ENCODE data around the gene OVCH1.
"Not testable (repeated sequence)": the region's sequence is repeated elsewhere in the genome, so short reads cannot be mapped to it uniquely, and the experiment has no call there.

Gene OVCH1

DNA sequence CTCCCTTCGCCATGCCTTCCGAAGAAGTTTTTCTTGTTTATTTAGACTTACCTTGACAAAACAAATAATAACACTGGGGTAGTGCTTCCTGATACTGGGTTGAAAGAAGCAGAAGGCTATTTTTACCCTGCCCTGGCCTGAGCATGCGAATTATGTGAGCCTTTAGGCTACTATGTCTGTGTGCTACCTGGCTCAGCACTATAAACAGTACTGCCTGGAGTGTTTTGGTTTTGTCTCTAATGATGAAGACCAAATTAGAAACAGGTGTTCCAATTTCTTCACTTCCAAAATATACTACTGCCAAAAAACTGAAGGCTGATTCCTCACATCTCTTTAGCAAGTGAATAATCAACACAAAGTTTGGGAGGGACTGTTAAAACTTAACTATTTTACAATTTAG, 7.6 kb upstream of the OVCH1 start:
- no peak for DNase-seq (ENCODE audit: low read depth in 2 of 2, low spot score in 1 of 2)

DNA sequence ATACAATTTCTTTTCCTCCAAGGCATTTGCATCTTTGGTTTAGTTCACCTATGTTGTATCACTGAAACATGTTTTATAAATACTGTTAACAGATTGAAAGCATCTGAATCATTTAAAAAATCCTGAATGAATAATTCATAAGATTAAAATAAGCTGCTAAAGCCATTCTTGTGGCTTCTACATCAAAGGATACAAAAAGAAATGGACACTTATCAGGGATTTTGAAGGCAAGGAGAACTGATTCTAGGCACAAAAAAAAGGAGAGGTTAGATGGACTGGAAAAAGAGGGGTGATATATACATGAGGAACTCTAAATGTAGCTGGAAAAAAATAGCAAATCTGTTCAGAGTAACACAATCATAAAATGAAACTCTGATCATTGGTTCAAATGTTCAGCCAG, 5.8 kb upstream of the OVCH1 start:
- DNase-seq (ENCODE audit: low read depth in 2 of 2, low spot score in 1 of 2) = no peak

DNA sequence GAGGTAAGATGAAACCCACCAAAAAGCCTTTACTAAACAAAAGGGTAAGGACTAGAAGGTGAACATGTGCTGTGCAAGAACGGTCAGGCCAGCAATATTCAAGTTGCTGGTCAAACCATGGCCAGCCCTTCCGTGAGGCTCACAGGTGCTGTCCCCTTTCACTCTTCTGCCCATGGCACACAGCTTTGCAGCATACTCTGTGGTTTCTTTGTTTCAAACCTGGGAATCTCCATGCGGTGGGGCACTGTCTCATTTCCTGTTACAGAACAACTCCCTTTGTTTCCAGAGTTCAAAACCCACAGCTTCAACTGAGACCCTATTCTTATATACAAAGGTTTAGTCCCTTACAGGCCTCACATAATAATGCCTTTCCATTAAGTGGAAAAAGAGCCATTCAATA, 1.7 kb upstream of the OVCH1 start:
- no peak for DNase-seq (ENCODE audit: low read depth in 2 of 2, low spot score in 1 of 2)

DNA sequence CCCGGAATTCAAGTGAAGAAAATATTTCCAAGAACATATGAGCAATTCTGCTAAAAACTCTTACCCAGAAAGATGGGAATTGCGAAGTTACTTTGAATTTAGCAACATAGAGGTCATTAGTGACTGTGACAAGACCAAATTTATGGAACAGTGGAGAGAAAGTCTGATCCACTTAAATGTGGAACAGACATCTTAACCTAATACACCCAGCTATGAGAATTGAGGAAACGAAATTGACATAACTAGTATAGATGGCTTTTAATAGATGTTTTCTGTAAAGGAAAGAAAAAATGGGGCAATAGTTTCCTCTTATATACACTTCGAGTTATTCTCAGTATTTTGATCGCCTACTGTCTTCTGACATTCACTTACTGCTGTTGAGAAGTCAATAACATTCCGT, 4.6 kb downstream of the OVCH1 start:
- no peak for DNase-seq (ENCODE audit: low read depth in 2 of 2, low spot score in 1 of 2)

DNA sequence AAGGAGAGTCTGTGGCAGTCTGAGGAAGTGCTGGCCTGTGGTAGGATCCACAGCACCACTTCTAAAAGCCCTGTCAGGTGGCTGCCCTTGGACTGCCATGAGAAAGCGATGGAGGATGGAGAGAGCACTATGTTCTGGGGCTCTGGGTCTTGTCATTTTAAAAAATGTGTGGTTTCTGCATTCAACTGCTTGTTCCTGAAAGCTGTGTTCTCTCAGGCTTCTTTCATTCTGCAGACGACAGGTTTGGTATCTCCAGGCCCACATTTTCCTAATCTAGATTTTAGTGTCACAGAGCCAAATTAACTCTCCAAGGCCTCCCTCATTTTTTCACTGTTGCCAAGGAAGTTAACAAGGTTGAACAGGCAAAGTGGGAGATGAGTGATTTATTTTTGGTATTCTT, 10.5 kb downstream of the OVCH1 start:
- DNase-seq (ENCODE audit: low read depth in 2 of 2, low spot score in 1 of 2) = no peak

DNA sequence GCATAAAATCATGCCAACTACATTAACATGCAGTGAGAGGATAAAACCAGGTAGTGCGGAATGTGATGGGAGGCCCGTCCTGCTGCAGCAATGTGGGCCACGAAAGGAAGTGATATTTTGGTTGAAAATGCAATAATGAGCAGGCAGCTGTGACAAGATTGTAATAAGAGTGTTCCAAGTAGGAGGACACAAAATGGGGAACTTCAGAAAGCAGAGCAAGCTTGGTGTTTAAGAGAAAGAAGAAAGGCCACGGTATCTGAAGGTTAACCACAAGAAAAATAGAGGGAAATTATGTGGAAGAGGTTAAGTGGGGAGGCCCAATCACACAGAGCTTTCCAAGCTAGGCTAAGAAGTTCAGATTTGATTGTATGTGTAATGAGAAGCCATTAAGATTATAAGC, 34.3 kb downstream of the OVCH1 start:
- no peak for DNase-seq (ENCODE audit: low read depth in 2 of 2, low spot score in 1 of 2)

DNA sequence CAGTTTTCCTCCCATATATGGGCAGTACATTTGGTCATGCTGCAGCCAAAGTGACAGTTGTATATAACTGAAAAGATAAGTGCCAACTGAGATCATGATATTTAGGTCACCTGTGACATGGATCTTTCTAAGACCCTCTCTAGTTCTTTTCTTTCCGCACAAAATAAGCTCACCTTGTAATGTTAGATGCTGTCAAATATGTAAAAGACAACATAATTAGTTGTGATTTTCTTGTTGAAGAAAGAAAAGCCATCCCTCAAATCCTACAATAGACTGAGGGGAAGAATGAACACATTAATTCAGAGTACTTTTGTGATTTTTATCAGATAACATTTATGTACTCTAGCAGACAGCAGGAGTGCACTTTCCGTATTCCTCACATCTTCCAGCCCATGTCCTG, 37.4 kb downstream of the OVCH1 start:
- DNase-seq (ENCODE audit: low read depth in 2 of 2, low spot score in 1 of 2) = no peak

DNA sequence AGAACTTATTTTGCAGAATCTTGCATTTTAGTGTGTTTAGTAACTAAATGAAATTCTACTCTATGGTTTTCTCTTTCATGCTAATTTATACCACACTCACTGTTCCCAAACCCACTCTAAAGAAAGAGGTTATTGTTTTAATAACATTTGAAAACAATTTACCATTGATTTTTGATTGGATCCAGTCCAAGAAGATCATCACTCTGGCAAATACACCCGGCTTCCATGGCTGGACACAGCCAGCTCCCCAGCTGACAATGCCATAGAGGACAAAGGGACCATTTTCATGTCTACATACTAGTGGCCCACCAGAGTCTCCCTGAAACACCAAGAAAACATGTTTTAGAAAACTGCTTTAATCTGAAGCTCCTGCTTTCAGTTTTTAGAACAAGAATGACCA, 42.4 kb downstream of the OVCH1 start:
- no peak for DNase-seq (ENCODE audit: low read depth in 2 of 2, low spot score in 1 of 2)

DNA sequence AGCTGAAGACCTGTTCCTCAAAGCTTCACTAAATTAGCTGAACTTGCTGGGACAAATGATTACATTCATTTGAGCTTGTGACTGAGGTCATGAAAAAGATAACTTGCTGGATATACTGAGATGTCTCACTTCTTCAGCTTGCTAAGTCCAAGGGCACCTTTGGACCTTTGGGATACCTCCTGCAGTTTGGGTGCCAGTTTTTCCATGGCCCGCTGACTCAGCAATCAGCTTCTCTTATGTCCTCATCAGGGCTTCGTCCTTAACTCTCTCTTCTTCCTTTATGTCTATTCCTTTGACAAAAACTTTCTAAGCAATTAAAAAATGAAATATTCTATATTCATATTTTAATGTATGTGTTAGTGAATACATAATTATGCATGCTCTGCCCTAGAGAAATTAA, 45.6 kb downstream of the OVCH1 start:
- no peak for DNase-seq (ENCODE audit: low read depth in 2 of 2, low spot score in 1 of 2)

DNA sequence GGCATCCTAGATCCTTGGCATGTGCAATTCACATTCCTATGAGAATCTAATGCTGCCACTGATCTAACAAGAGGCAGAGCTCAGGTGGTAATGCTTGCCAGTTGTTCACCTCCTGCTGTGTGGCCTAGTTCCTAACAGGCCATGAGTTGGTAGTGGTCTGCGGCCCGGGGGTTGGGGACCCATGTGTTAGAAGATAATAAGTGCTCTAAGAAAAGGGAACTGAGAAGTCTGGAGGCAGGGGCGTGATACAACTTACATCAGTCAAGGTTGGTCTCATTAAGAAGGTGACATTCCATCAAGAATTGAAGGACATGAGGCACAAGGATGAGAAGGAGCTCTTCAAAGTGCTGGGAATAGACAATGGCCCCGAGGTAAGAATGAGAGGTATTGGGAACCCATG, 49.3 kb downstream of the OVCH1 start:
- no peak for DNase-seq (ENCODE audit: low read depth in 2 of 2, low spot score in 1 of 2)

DNA sequence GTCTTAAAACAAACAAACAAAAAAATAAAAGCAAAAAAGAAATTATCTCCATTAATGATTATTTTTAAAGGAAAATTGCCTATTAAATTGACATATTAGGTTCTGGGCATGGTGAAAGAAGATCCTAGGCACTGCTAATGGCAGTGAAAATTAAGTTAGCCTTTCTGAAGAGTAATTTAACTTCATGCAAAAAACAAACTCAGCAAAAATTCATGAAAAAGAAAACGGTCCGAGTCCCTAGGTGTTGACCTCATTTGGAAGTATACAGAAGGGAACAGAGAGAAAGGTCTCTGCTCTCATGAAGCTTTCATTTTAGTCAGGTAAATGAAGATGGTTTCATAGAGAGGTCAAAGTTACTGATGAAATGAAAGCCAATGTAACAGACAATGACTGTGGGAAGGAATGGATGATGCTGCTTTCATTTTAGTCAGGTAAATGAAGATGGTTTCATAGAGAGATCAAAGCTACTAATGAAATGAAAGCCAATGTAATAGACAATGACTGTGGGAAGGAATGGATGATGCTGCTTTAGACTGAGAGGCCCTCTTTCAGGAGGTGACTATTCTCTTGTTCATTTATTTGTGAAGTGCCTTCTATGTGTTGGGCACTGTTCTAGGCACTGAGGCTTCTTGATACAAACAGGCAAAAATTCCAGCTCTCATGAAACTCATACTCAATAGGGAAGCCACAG, 50.1 kb downstream of the OVCH1 start:
- no peak for DNase-seq (ENCODE audit: low read depth in 2 of 2, low spot score in 1 of 2)

DNA sequence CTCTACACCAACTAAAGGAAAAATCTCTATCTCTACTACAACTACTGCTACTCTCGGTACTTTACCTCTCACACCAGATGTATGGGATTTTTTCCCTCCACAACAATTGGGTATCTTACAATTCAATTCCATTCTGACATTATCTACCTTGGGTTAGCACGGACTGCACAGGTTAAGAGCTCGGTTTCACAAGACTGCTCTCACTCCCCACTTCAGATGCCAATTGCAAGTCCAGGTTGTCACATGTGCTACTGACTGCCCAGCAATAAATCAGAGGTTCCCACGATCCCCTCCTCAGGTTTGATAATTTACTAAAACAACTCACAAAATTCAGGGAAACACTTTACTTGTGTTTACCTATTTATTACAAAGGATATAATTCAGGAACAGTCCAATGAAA, 58.0 kb downstream of the OVCH1 start:
- no peak for DNase-seq (ENCODE audit: low read depth in 2 of 2, low spot score in 1 of 2)

DNA sequence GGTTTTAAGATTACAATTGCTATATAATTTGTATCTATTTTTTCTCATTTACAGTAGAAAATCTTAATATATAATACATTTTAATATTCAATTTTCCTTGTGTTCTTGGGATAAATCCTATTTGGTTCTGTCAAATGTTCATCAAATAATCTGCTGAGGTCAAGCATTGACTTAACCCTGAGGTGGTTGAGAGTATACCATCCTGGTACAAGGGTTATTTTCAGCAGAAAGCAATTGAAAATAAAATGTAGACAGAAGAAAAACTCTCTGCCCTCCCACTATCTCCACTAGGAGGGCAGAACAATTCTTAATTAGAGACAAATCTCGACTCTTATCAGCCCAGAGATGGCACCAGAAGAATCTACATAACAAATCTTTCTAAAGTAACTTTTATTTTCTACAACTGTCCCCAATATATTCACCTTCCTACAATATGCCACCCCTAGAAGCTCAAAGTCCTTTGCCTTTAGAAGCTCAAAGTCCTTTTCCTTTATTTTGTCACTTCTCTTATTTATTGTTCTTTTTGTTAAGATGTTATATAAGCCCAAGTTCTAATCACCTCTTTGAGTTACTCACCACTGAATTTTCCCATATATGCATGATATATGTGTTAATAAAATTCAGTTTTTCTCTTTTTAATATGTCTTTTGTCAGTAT, 58.6 kb downstream of the OVCH1 start:
- DNase-seq (ENCODE audit: low read depth in 2 of 2, low spot score in 1 of 2) = no peak

DNA sequence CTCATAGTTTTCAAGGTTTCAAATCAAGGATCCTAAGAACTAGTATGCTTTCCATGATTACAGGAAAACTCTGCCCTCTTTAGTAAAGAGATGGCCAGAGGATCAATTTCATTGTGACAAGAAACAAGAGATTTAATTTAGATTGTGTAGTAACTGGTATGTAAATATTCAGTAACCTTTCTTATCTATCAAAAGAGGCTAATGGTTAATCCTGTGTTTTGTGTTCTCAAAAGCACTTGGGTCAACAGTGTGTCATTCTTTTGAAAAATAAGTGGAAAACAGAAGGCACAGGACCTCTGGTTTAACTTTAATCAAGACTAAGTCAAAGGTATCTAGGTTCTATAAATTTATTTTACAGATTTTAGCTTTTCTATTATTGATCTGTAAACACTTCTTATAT, 59.9 kb downstream of the OVCH1 start:
- DNase-seq (ENCODE audit: low read depth in 2 of 2, low spot score in 1 of 2) = no peak

DNA sequence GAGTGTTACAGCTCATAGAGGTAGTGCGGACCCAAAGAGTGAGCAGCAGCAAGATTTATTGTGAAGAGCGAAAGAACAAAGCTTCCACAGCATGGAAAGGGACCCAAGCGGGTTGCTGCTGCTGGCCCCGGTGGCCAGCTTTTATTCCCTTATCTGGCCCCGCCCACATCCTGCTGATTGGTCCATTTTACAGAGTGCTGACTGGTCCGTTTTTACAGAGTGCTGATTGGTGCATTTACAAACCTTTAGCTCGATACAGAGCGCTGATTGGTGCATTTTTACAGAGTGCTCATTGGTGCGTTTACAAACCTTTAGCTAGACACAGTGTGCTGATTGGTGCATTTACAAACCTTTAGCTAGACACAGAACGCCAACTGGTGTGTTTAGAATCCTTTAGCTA, 60.7 kb downstream of the OVCH1 start:
- DNase-seq (ENCODE audit: low read depth in 2 of 2, low spot score in 1 of 2) = not testable (repeated sequence)

DNA sequence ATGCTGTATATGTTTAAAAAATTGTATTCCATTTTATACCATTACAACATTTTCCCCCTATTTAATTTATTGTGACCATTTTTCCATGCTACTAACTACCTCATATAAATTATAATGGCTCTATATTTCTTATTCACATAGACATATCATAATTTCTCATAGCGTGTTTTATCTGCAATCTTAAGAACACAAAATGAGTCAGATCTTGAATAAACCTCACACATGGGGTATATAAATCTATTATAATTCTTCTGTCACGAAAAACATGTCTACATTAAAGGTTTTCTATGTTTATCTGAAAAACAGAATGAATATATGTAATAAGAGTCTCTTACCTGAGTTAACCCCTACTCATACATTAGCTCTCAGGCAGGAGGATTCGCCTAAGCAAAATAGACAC, 66.0 kb downstream of the OVCH1 start:
- no peak for DNase-seq (ENCODE audit: low read depth in 2 of 2, low spot score in 1 of 2)

DNA sequence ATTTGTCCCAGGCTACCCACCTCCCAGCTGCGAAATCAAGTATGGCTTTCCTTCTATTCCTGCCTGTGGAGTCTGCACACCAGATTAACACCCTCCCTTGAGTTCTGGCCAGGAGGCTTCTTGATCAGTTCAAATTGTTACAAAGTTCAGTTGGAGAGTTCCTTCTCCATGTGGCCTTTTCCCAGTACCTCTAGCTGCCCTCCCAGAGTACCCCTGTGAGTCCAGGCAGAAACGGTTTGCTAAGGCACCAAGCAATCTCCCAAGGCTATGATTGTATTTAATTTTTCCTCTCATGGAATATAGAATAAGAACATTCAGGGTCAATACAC, 66.8 kb downstream of the OVCH1 start:
- no peak for DNase-seq (ENCODE audit: low read depth in 2 of 2, low spot score in 1 of 2)

DNA sequence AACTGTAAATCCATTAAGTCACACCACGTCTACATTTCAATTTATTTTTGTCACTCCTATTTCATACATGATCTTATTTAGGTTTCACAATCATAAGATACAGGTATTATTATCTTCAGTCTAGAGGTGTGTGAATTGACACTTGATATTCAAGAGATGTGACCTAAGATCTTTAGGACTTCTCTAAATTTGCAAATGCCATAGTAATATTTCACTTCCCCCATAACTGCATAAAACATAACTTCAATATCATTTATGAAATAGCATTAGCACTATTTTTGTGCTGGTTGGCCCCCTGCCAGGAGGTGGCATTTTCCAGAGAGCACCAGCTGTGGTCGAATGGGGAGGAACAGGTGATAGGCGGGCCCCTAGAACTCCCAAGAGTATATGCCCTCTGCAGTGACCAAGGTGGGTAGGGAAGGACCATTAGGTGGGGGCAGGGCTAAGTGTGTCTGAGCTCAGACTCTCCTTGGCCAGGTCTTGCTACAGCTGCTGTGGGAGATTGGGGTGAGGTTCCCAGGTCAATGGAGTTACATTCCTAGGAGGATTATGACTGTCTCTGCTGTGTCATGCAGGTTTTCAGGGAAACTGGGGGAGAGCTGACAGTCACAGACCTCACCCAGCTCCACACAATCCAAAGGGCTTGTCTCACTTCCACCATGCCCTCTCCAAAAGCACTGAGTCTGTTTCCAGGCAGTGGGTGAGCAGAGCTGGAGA, 67.3 kb downstream of the OVCH1 start:
- DNase-seq (ENCODE audit: low read depth in 2 of 2, low spot score in 1 of 2) = no peak

DNA sequence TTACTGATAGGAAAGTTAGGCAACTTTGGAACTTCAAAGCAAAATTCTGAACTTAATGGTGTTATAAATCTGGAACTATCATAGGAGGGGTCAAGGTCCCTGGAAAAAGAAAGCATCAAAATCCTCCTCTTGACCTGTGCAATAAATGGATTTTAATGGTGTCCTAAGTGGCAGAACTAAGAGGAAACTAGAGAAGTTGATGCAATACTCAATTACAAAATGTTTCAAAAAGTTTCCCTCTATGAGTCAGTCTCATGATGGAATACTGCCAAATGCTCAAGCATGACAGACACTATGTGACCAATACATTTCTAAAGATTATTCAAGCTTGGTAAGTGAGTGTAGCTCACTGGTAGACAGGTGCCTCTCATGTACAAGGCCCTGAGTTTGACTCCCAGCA, 68.9 kb downstream of the OVCH1 start:
- DNase-seq (ENCODE audit: low read depth in 2 of 2, low spot score in 1 of 2) = no peak

DNA sequence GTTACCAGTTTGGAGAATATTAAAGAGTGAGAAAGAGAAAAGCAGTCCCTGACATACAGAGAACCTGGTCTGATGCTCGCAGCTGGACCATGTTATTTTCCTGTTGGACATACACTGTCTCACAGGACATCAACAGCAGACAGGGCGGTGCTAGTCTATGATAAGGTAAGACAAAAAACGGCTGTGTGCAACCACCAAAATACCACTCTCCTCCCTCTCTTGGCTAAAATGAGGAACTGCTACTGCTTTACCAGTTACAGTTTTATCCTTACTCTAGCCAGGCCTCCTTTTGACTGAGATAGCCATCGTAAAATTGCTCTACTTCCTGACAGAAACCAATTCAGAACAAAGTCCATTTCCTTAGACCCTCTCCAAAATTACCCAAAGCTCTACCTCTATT, 69.5 kb downstream of the OVCH1 start:
- DNase-seq (ENCODE audit: low read depth in 2 of 2, low spot score in 1 of 2) = no peak

DNA sequence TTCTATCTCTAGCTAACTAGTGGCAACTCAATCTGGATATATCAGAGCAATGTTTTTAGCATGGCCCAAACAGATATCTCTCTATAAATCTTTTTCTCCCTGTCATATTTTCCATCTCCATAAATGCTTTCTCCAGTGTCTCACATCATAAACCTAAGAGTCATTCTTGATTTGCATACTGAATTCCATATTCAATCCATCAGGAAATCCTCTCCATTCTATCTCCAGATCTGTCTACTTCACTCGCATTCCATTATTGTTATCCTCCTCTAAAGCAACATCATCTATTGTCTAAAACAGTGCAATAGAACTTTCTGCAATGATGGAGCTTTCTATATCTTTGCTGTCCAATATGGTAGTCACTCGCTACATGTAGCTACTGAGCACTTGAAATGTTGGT, 71.0 kb downstream of the OVCH1 start:
- DNase-seq (ENCODE audit: low read depth in 2 of 2, low spot score in 1 of 2) = no peak

DNA sequence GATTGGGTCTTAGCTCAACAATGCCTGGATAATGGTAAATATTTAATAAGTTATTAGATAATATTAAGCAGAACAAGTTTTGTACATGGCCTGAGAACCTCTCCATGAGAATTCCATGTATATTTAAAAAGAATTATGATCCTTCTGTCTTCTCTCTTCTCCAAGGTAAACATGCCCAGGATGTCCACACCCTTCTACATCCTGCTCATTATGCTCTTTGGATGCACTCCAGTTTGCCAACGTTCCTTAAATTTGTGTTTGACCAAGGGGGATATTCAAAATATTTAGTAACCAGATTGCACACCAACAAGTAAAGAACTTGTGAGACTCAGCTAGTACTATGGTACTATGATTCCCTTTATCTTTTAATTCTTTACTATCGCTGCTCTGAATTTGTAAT, 71.8 kb downstream of the OVCH1 start:
- DNase-seq (ENCODE audit: low read depth in 2 of 2, low spot score in 1 of 2) = no peak

DNA sequence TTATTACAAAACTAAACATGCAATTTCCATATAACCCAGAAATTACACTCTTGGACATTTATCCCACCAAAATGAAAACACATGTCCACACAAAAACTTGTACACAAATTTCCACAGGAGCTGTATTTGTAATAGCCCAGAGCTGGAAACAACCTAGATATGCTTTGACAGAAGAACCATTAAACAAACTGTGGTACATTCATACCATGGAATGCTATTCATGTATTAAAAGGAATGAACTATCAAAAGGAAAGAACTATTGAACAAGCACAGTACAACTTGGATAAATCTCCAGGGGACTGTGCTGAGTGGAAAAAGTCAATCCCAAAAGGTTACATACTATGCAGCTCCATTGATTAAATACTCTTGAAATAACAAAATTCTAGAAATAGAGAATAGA, 80.7 kb downstream of the OVCH1 start:
- no peak for DNase-seq (ENCODE audit: low read depth in 2 of 2, low spot score in 1 of 2)
